Neural cell (in vitro differentiated cells): ENCODE data around the gene GDF11. TPM values are rescaled to one million over a fixed set of nuclear protein-coding genes. Genes with fewer than 3 reads are reported as not detected.

Source experiments
- H2AFZ ChIP-seq: fragments of 200-600, 300-800 bp; sonication (generic), shearing (Covaris generic); 2 replicates; pipeline ENCODE4 v1.6.0; 2014; ENCODE audit warnings: low read depth, mild to moderate bottlenecking, antibody characterized with exemption, low read length, moderate library complexity
- H3F3A ChIP-seq: fragments of 200-600 bp; shearing (Covaris generic); 2 replicates; pipeline ENCODE4 v1.6.1; 2016; ENCODE audit warnings: mild to moderate bottlenecking, moderate library complexity, mixed read lengths, antibody characterized with exemption, low read length; ENCODE audit not compliant: insufficient read depth, poor library complexity, severe bottlenecking
- H3K27ac ChIP-seq: fragments of 200-600, 300-800 bp; sonication (generic), shearing (Covaris generic); 2 replicates; pipeline ENCODE4 v1.5.1; 2014; ENCODE audit warnings: mild to moderate bottlenecking, low read length, moderate library complexity
- H3K27me3 ChIP-seq: fragments of 300-800, 200-600 bp; sonication (generic), shearing (Covaris generic); 2 replicates; pipeline ENCODE4 v1.6.0; 2014; ENCODE audit warnings: mild to moderate bottlenecking, low read depth, low read length, moderate library complexity; ENCODE audit not compliant: insufficient read depth
- H3K36me3 ChIP-seq: fragments of 300-800, 200-600 bp; sonication (generic), shearing (Covaris generic); 2 replicates; pipeline ENCODE4 v1.5.1; 2014; ENCODE audit warnings: mild to moderate bottlenecking, antibody characterized with exemption, low read length, moderate library complexity; ENCODE audit not compliant: insufficient read depth
- H3K4me2 ChIP-seq: fragments of 300-800, 200-600 bp; sonication (generic), shearing (Covaris generic); 2 replicates; pipeline ENCODE4 v1.6.0; 2014; ENCODE audit warnings: mild to moderate bottlenecking, low read length
- H3K4me3 ChIP-seq: fragments of 300-800, 200-600 bp; sonication (generic), shearing (Covaris generic); 2 replicates; pipeline ENCODE4 v1.5.1; 2014; ENCODE audit warnings: mild to moderate bottlenecking, low read length, moderate library complexity
- H3K79me2 ChIP-seq: fragments of 200-600 bp; shearing (Covaris generic); replicated peaks from 2 replicates; pipeline ENCODE4 v1.6.0; 2014; ENCODE audit warnings: mild to moderate bottlenecking, low read length, moderate library complexity; ENCODE audit not compliant: insufficient read depth
- H3K9ac ChIP-seq: fragments of 300-800, 200-600 bp; sonication (generic), shearing (Covaris generic); 2 replicates; pipeline ENCODE4 v1.6.1; 2016; ENCODE audit warnings: mild to moderate bottlenecking, low read length, mixed read lengths
- H3K9me2 ChIP-seq: fragments of 200-600 bp; shearing (Covaris generic); 2 replicates; pipeline ENCODE4 v1.6.1; 2016; ENCODE audit warnings: mild to moderate bottlenecking, low read length, mixed read lengths; ENCODE audit not compliant: insufficient read depth
- H3K9me3 ChIP-seq: fragments of 200-600, 300-800 bp; sonication (generic), shearing (Covaris generic); 2 replicates; pipeline ENCODE4 v1.6.1; 2016; ENCODE audit warnings: mild to moderate bottlenecking, mixed run types, low read length, moderate library complexity, mixed read lengths
- H4K20me1 ChIP-seq: fragments of 200-600 bp; shearing (Covaris generic); 2 replicates; pipeline ENCODE4 v1.6.1; 2016; ENCODE audit warnings: mild to moderate bottlenecking, mixed run types; ENCODE audit not compliant: insufficient read depth
- CTCF ChIP-seq: fragments of 450-650 bp; IDR thresholded peaks from 2 replicates; pipeline ENCODE4 v1.5.1; 2014; ENCODE audit warnings: antibody characterized with exemption, mild to moderate bottlenecking, moderate library complexity; ENCODE audit not compliant: poor library complexity, severe bottlenecking
- EP300 ChIP-seq: fragments of 450-650 bp; conservative IDR thresholded peaks from 2 replicates; pipeline ENCODE4 v1.6.1; 2014; ENCODE audit warnings: antibody characterized with exemption, mild to moderate bottlenecking, moderate library complexity; ENCODE audit not compliant: poor library complexity, severe bottlenecking
- EZH2 ChIP-seq: fragments of 200-600, 300-800 bp; shearing (Covaris generic), sonication (generic); IDR thresholded peaks from 2 replicates; pipeline ENCODE4 v1.6.1; 2014; ENCODE audit warnings: antibody characterized with exemption, low read length, borderline replicate concordance, mild to moderate bottlenecking; ENCODE audit not compliant: insufficient read depth, poor library complexity, severe bottlenecking
- MXI1 ChIP-seq: fragments of 450-650 bp; conservative IDR thresholded peaks from 2 replicates; pipeline ENCODE4 v1.6.1; 2014; ENCODE audit warnings: antibody characterized with exemption, mild to moderate bottlenecking; ENCODE audit not compliant: poor library complexity, severe bottlenecking
- POLR2AphosphoS5 ChIP-seq: IDR thresholded peaks from 2 replicates; pipeline ENCODE4 v1.6.1; 2012
- RAD21 ChIP-seq: fragments of 450-650 bp; conservative IDR thresholded peaks from 2 replicates; pipeline ENCODE4 v1.6.1; 2014; ENCODE audit warnings: antibody characterized with exemption, mild to moderate bottlenecking, moderate library complexity
- REST ChIP-seq: IDR thresholded peaks from 2 replicates; pipeline ENCODE4 v1.6.1; 2012; ENCODE audit warnings: borderline replicate concordance
- SMC3 ChIP-seq: fragments of 450-650 bp; conservative IDR thresholded peaks from 2 replicates; pipeline ENCODE4 v1.6.1; 2014; ENCODE audit warnings: antibody characterized with exemption, mild to moderate bottlenecking, moderate library complexity; ENCODE audit not compliant: poor library complexity
- TAF1 ChIP-seq: IDR thresholded peaks from 2 replicates; pipeline ENCODE4 v1.6.1; 2012; ENCODE audit warnings: low read depth
- polyA plus RNA-seq: library from polyadenylated mRNA; depleted of rRNA; stranded (reverse); fragments of >200 nt; gene quantifications from 2 replicates; pipeline ENCODE4 v1.2.3, GENCODE V29; 2014

The GDF11 gene
- polyA plus RNA-seq, 1 donor from 2014 or later, result 16.0 TPM

GRCh38 chr12:55760663-55761062 lies 17.7 kb downstream of the GDF11 start:
- Histone ChIP-seq H3K9me3 (no peaks in the 10 kb centered on the region), H3K4me2 (no peak overlapping the region), H4K20me1 (no peaks in the 10 kb centered on the region), H3K4me3 (no peak overlapping the region), H3K9me2 (no peaks in the 10 kb centered on the region), H3K36me3 (peaks cover 13% of the 10 kb centered on the region), H3K79me2 (no peaks in the 10 kb centered on the region), H3K27ac (no peak overlapping the region), H2AFZ (no peak overlapping the region), H3K27me3 (no peaks in the 10 kb centered on the region), H3F3A (no peaks in the 10 kb centered on the region), H3K9ac (no peak overlapping the region)
- TF ChIP-seq CTCF (no peak), MXI1 (no peak), REST (no peak), POLR2AphosphoS5 (no peak)

GRCh38 chr12:55762646-55763045 lies 19.7 kb downstream of the GDF11 start:
- Histone ChIP-seq H3K27ac (no peak overlapping the region), H3K4me2 (no peak overlapping the region), H3K79me2 (no peaks in the 10 kb centered on the region), H3K36me3 (peaks cover 4% of the 10 kb centered on the region), H3K4me3 (no peak overlapping the region), H3K9me3 (no peaks in the 10 kb centered on the region), H3K9ac (no peak overlapping the region), H3F3A (no peaks in the 10 kb centered on the region), H3K9me2 (no peaks in the 10 kb centered on the region), H3K27me3 (no peaks in the 10 kb centered on the region), H4K20me1 (no peaks in the 10 kb centered on the region), H2AFZ (no peak overlapping the region)
- no peak for TF ChIP-seq EP300
- TF ChIP-seq POLR2AphosphoS5, result no peak
- no peak for TF ChIP-seq MXI1
- no peak for TF ChIP-seq RAD21
- no peak for TF ChIP-seq EZH2
- TF ChIP-seq CTCF, result no peak
- TF ChIP-seq REST, result no peak
- TF ChIP-seq SMC3, result no peak
- no peak for TF ChIP-seq TAF1
